ENCODE measurements around the gene NFYC.
"Not testable (repeated sequence)": the region's sequence is repeated elsewhere in the genome, so short reads cannot be mapped to it uniquely, and the experiment has no call there.

Gene NFYC

GRCh38 chr1:40665335-40666171, 26.0 kb upstream of the NFYC start, which contains the start of gene RIMS3:
Gene RIMS3, minus strand, starts transcription at chr1:40665682. Its CDS starts 23,757 bp downstream, at chr1:40641925.
- DNase-seq = peak; percentile 19

- DNase-seq = peak; percentile 53
Observed at GRCh38 chr1:40668769-40669525, 22.6 kb upstream of the NFYC start.

GRCh38 chr1:40673452-40673851, 18.1 kb upstream of the NFYC start:
- no peak for DNase-seq

- DNase-seq = no peak
Observed at GRCh38 chr1:40676501-40676900, 15.0 kb upstream of the NFYC start.

GRCh38 chr1:40679165-40679953, 12.1 kb upstream of the NFYC start:
- DNase-seq = no peak

GRCh38 chr1:40684669-40685068, 6.8 kb upstream of the NFYC start:
- no peak for DNase-seq

- DNase-seq = no peak
Observed at GRCh38 chr1:40687059-40687458, 4.4 kb upstream of the NFYC start.

- DNase-seq = no peak
Observed at GRCh38 chr1:40687661-40688060, 3.8 kb upstream of the NFYC start.

GRCh38 chr1:40689737-40690136, 1.8 kb upstream of the NFYC start:
- DNase-seq = no peak

- DNase-seq = no peak
Observed at GRCh38 chr1:40690771-40691537, 550 bp upstream of the NFYC start.

GRCh38 chr1:40692429-40692895, 958 bp downstream of the NFYC start:
- DNase-seq = no peak

- DNase-seq = no peak
Observed at GRCh38 chr1:40693425-40693824, 1.9 kb downstream of the NFYC start.

- no peak for DNase-seq
Observed at GRCh38 chr1:40694353-40694874, 2.9 kb downstream of the NFYC start.

- no peak for DNase-seq
Observed at GRCh38 chr1:40696294-40696693, 4.8 kb downstream of the NFYC start.

- no peak for DNase-seq
Observed at GRCh38 chr1:40697436-40697835, 5.9 kb downstream of the NFYC start.

GRCh38 chr1:40699787-40700186, 8.3 kb downstream of the NFYC start:
- DNase-seq = no peak

GRCh38 chr1:40701684-40702083, 10.2 kb downstream of the NFYC start:
- no peak for DNase-seq

GRCh38 chr1:40702810-40703209, 11.3 kb downstream of the NFYC start:
- not testable (repeated sequence) for DNase-seq

GRCh38 chr1:40703316-40703715, 11.8 kb downstream of the NFYC start:
- DNase-seq = no peak

GRCh38 chr1:40704817-40705733, 13.6 kb downstream of the NFYC start:
- DNase-seq = no peak

GRCh38 chr1:40706626-40707025, 15.1 kb downstream of the NFYC start:
- no peak for DNase-seq

All from GOT3 (cell line).